ENCODE results near the gene ADARB1.

GRCh38 chr21:45113543-45113942 is 39.2 kb downstream of the ADARB1 start:
- TF ChIP-seq PATZ1 (CRISPR knock-in tag; IDR thresholded peaks at IDR 0.05; ENCODE audit: borderline replicate concordance) (no peak), POU6F1 (CRISPR knock-in tag; IDR thresholded peaks at IDR 0.05; ENCODE audit: borderline replicate concordance, low read depth) (no peak), ZNF70 (CRISPR knock-in tag; IDR thresholded peaks at IDR 0.05) (no peak), ZNF8 (CRISPR knock-in tag; IDR thresholded peaks at IDR 0.05) (no peak), ARNTL (CRISPR knock-in tag; IDR thresholded peaks at IDR 0.05; ENCODE audit: borderline replicate concordance, low read depth) (no peak), BACH2 (CRISPR knock-in tag; IDR thresholded peaks at IDR 0.05; ENCODE audit: borderline replicate concordance) (no peak), CREB5 (CRISPR knock-in tag; IDR thresholded peaks at IDR 0.05; ENCODE audit: low read depth) (no peak)
